ENCODE measurements around the gene HCN2.

The HCN2 gene

DNA sequence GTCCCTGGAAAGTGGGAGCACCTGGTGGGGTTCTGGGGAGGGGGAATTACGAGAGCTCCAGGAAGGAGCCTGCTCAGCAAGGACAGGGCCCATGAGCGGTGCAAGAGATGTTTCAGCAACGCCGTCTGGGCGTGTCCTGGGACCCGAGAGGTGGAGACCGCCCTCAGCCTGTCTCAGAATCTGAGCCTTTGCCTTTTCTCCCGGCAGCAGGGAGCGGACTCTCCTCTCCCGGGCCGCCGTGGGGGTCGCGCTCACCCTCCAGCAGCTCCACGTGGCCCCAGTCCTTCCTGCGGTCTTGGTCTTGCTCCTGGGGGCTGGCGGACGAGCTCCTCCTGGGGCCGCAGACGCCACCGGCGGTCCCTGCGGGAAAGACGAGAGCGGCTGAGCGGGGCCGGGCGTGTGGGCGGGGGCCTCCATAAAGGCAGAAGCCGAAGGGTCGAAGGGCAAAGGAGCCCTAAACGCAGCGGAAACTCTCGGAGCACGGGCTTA is 42.9 kb downstream of the HCN2 start (continued):
- TF ChIP-seq ZNF211 (tag by site-specific recombination; IDR thresholded peaks at IDR 0.05; ENCODE audit: low read depth) (no peak), ZNF114 (tag by site-specific recombination; IDR thresholded peaks at IDR 0.05) (no peak), ZNF558 (tag by site-specific recombination; IDR thresholded peaks at IDR 0.05) (no peak), ZNF555 (tag by site-specific recombination; conservative IDR thresholded peaks at IDR 0.05) (no peak), ELK4 (IDR thresholded peaks at IDR 0.05; ENCODE audit: borderline replicate concordance, low read depth, low read length) (no peak), KLF9 (tag by site-specific recombination; IDR thresholded peaks at IDR 0.05; ENCODE audit: low read depth) (peak; percentile 52; the same call in 1 of the 2 replicates), GLIS1 (tag by site-specific recombination; IDR thresholded peaks at IDR 0.05) (peak; percentile 58)

- no peaks in the 10 kb centered on the region for H3K9me3 ChIP-seq (ENCODE audit: control insufficient read depth, insufficient read depth, low read depth, low read length)
- H3K36me3 ChIP-seq (ENCODE audit: control insufficient read depth in 2 of 2, insufficient read depth in 1 of 2, low read length in 2 of 2) = peaks cover 13 to 34% of the 10 kb centered on the region in 2 experiments; a peak in 2 of 3 replicates
- peaks cover 3% of the 10 kb centered on the region; the same call in 1 of the 2 replicates for H3K4me1 ChIP-seq (ENCODE audit: control insufficient read depth, insufficient read depth, low read length)
- ChIA-PET POLR2A (interaction anchor here (0.6 to 1.3 kb wide), 5 partner anchors 10 to 205 kb away, joined by 3 to 6 read pairs (median 3); no protein-coding TSS in a partner anchor), CTCF (interaction anchor here (0.6 to 1.7 kb wide), 2 partner anchors 45 to 65 kb away, joined by 3 read pairs; no protein-coding TSS in a partner anchor)
- H3K4me3 ChIP-seq (ENCODE audit: low read depth, low read length) = peak within 1 kb of the TSS; percentile 70
- H3K27ac ChIP-seq (ENCODE audit: extremely low read depth, low read depth, low read length) = peak within 1 kb of the TSS; percentile 88
- TF ChIP-seq, protein P1, sequence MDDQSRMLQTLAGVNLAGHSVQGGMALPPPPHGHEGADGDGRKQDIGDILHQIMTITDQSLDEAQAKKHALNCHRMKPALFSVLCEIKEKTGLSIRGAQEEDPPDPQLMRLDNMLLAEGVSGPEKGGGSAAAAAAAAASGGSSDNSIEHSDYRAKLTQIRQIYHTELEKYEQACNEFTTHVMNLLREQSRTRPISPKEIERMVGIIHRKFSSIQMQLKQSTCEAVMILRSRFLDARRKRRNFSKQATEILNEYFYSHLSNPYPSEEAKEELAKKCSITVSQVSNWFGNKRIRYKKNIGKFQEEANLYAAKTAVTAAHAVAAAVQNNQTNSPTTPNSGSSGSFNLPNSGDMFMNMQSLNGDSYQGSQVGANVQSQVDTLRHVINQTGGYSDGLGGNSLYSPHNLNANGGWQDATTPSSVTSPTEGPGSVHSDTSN (CRISPR knock-in tag; IDR thresholded peaks at IDR 0.05) = 0 out of 2 replicates have a peak, but pooled peaks have one; percentile 23
- TF ChIP-seq, protein P2, sequence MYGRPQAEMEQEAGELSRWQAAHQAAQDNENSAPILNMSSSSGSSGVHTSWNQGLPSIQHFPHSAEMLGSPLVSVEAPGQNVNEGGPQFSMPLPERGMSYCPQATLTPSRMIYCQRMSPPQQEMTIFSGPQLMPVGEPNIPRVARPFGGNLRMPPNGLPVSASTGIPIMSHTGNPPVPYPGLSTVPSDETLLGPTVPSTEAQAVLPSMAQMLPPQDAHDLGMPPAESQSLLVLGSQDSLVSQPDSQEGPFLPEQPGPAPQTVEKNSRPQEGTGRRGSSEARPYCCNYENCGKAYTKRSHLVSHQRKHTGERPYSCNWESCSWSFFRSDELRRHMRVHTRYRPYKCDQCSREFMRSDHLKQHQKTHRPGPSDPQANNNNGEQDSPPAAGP (tag by site-specific recombination; IDR thresholded peaks at IDR 0.05) = no peak
- 0 out of 2 replicates have a peak, but pooled peaks have one; percentile 1 for TF ChIP-seq ZFHX2 (tag by site-specific recombination; conservative IDR thresholded peaks at IDR 0.05)
- no peak for TF ChIP-seq ZNF785 (tag by site-specific recombination; IDR thresholded peaks at IDR 0.05)
- peak; percentile 83 for TF ChIP-seq ZXDB (tag by site-specific recombination; IDR thresholded peaks at IDR 0.05)
- no peak for TF ChIP-seq ZNF677 (tag by site-specific recombination; IDR thresholded peaks at IDR 0.05)
- 0 out of 2 replicates have a peak, but pooled peaks have one; percentile 43 for TF ChIP-seq ZBTB7A (tag by site-specific recombination; IDR thresholded peaks at IDR 0.05; ENCODE audit: low read depth)
- peak; percentile 74 for TF ChIP-seq ELK4 (IDR thresholded peaks at IDR 0.05; ENCODE audit: borderline replicate concordance, low read depth, low read length)
- no peak for TF ChIP-seq ZNF292 (tag by site-specific recombination; IDR thresholded peaks at IDR 0.05; ENCODE audit: borderline replicate concordance, low read depth)
- no peak for TF ChIP-seq ZNF837 (tag by site-specific recombination; IDR thresholded peaks at IDR 0.05)
- TF ChIP-seq ZNF548 (tag by site-specific recombination; IDR thresholded peaks at IDR 0.05) = no peak
- TF ChIP-seq MYNN (tag by site-specific recombination; IDR thresholded peaks at IDR 0.05; ENCODE audit: borderline replicate concordance) = no peak
- TF ChIP-seq ZNF561 (tag by site-specific recombination; IDR thresholded peaks at IDR 0.05; ENCODE audit: borderline replicate concordance) = no peak
- TF ChIP-seq GLIS1 (tag by site-specific recombination; IDR thresholded peaks at IDR 0.05) = no peak
- TF ChIP-seq YY1 (tag by site-specific recombination; IDR thresholded peaks at IDR 0.05) = no peak
- TF ChIP-seq ZNF433 (tag by site-specific recombination; IDR thresholded peaks at IDR 0.05; ENCODE audit: low read depth) = no peak
- TF ChIP-seq GLI2 (tag by site-specific recombination; IDR thresholded peaks at IDR 0.05; ENCODE audit: borderline replicate concordance, low read depth) = no peak
- TF ChIP-seq ZNF335 (tag by site-specific recombination; conservative IDR thresholded peaks at IDR 0.05) = 0 out of 2 replicates have a peak, but pooled peaks have one; percentile 12
- no peak for TF ChIP-seq ZNF544 (tag by site-specific recombination; IDR thresholded peaks at IDR 0.05)
- TF ChIP-seq ZFP41 (tag by site-specific recombination; IDR thresholded peaks at IDR 0.05; ENCODE audit: borderline replicate concordance) = no peak
- TF ChIP-seq ZNF768 (tag by site-specific recombination; IDR thresholded peaks at IDR 0.05) = no peak
- TF ChIP-seq BCL11A (tag by site-specific recombination; IDR thresholded peaks at IDR 0.05; ENCODE audit: low read depth) = peak; percentile 51; the same call in 1 of the 2 replicates
- TF ChIP-seq ZBTB21 (tag by site-specific recombination; IDR thresholded peaks at IDR 0.05) = no peak
- no peak for TF ChIP-seq ZNF266 (tag by site-specific recombination; IDR thresholded peaks at IDR 0.05; ENCODE audit: low read depth)
- no peak for TF ChIP-seq ZNF174 (tag by site-specific recombination; IDR thresholded peaks at IDR 0.05)
- TF ChIP-seq ZNF654 (tag by site-specific recombination; IDR thresholded peaks at IDR 0.05; ENCODE audit: low read depth) = no peak
- no peak for TF ChIP-seq GFI1B (tag by site-specific recombination; IDR thresholded peaks at IDR 0.05)
- TF ChIP-seq ZNF112 (tag by site-specific recombination; IDR thresholded peaks at IDR 0.05) = no peak
Measured at GRCh38 chr19:633068-633785, 43.5 kb downstream of the HCN2 start, which contains the start of gene POLRMT. TSS of gene POLRMT (minus strand) at chr19:633537. CDS start at chr19:633512, 25 bp downstream.
